Gastroesophageal sphincter (tissue), 3 donors: ENCODE measurements around the gene CASP5.

Source experiments
- POLR2A ChIP-seq, 2 donors: fragments of 450-650 bp; IDR thresholded peaks; one replicate each; pipeline ENCODE4 v1.6.1; 2017; ENCODE audit warnings: antibody characterized with exemption in 2 of 2, mild to moderate bottlenecking in 2 of 2, moderate library complexity in 1 of 2
- POLR2AphosphoS5 ChIP-seq: sonication (generic); formaldehyde crosslinking; IDR thresholded peaks from one replicate; pipeline ENCODE4 v1.6.1; 2017; ENCODE audit warnings: antibody characterized with exemption
- TF ChIP-seq, protein P1 (sequence below), 4 experiments: fragments of 200-600 bp in 2 of 4; fragments of 450-650 bp in 2 of 4; sonication (generic) in 1 of 4; IDR thresholded peaks; one replicate each; pipeline ENCODE4 v1.5.1; 2017 to 2019; ENCODE audit warnings: antibody characterized with exemption in 4 of 4, mild to moderate bottlenecking in 2 of 4, moderate library complexity in 2 of 4

DNA sequence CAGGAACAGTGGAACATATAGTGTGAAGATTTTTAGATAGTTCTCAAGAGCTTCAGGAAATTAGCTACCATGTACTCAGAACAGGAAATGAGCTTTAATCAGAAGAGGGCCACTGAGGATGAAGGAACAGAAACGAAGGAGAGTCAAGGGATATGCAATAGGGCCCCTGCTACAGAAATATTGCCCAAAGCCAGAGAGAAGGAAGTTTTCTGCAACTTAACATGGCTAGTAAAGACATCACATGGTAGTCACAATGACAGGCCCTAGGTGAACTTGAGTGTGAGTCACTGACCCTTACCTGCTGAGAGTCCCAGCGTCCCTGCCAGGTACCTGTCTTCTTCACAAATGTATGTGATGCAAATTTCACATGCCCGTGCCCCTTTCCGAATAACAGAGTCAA lies 47.3 kb upstream of the CASP5 start:
- TF ChIP-seq, protein P1, sequence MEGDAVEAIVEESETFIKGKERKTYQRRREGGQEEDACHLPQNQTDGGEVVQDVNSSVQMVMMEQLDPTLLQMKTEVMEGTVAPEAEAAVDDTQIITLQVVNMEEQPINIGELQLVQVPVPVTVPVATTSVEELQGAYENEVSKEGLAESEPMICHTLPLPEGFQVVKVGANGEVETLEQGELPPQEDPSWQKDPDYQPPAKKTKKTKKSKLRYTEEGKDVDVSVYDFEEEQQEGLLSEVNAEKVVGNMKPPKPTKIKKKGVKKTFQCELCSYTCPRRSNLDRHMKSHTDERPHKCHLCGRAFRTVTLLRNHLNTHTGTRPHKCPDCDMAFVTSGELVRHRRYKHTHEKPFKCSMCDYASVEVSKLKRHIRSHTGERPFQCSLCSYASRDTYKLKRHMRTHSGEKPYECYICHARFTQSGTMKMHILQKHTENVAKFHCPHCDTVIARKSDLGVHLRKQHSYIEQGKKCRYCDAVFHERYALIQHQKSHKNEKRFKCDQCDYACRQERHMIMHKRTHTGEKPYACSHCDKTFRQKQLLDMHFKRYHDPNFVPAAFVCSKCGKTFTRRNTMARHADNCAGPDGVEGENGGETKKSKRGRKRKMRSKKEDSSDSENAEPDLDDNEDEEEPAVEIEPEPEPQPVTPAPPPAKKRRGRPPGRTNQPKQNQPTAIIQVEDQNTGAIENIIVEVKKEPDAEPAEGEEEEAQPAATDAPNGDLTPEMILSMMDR (IDR thresholded peaks at IDR 0.05), result no peak
- TF ChIP-seq POLR2AphosphoS5 (no peak), POLR2A (IDR thresholded peaks at IDR 0.05) (no peak)
